Measurements from ENCODE around the gene SDCBP2. TPM values are rescaled to one million over a fixed set of nuclear protein-coding genes. Genes with fewer than 3 reads are reported as not detected.
A peak's percentile ranks its signal among the peaks of the same experiment; 100 is the strongest.

Gene SDCBP2
- total and polyA plus RNA-seq, 2 of the 13 experiments (the other 11 are each of a cell fraction or from before 2014, with no cell fraction given) = 1.2 to 2.4 TPM

- TF ChIP-seq BATF2 (CRISPR knock-in tag; IDR thresholded peaks at IDR 0.05) = no peak
- no peak for TF ChIP-seq MLXIP (CRISPR knock-in tag; IDR thresholded peaks at IDR 0.05; ENCODE audit: borderline replicate concordance)
- peak; percentile 61; the same call in 1 of the 2 replicates for TF ChIP-seq MAFF (IDR thresholded peaks at IDR 0.05; ENCODE audit: low read depth, low read length)
- peak; percentile 67 to 81 for TF ChIP-seq MAFK (conservative IDR thresholded peaks at IDR 0.05 in 1 of 2, IDR thresholded peaks at IDR 0.05 in 1 of 2; ENCODE audit: low read length in 2 of 2)
- no peak for TF ChIP-seq ZNF713 (CRISPR knock-in tag; IDR thresholded peaks at IDR 0.05)
- H3K4me2 ChIP-seq (ENCODE audit: low read depth, low read length) = no peak overlapping the region
- no peaks in the 10 kb centered on the region for H3K9me3 ChIP-seq (ENCODE audit: low read length)
- in situ Hi-C loops (cut with HindIII; ENCODE audit: extremely low pct_ligation_motif_present, low pct_unique_long_range_greater_than_20kb) (no loop called here), intact Hi-C loops (cut with micrococcal nuclease; ENCODE audit: unreplicated experiment) (no loop called here)
- no peaks in the 10 kb centered on the region for H3K36me3 ChIP-seq (replicated peaks in 1 of 2; ENCODE audit: control insufficient read depth in 1 of 2, insufficient read depth in 2 of 2, low read length in 2 of 2)
- no peaks in the 10 kb centered on the region for H3K79me2 ChIP-seq (ENCODE audit: insufficient read depth, low read length)
- CTCF ChIA-PET (ENCODE audit: low intra/inter-chr PET ratio, low total read pairs) = no interaction called here
- H4K20me1 ChIP-seq (ENCODE audit: insufficient read depth, low read length) = no peaks in the 10 kb centered on the region
- DNase-seq (ENCODE audit: low spot score) (no peak), ATAC-seq (no peak), FAIRE-seq (no peak)
- H3K27ac ChIP-seq (ENCODE audit: extremely low read length, insufficient read depth, low read length) = no peak overlapping the region
- WGBS (ENCODE audit: low lambda C conversion rate) = 32% methylated on average over 6 of the region's 6 CpGs
- no peak overlapping the region for H2AFZ ChIP-seq (ENCODE audit: low read length)
- BruUV-seq (replicated peaks) = no TSS peak
- POLR2A ChIA-PET = no interaction called here
- no peak overlapping the region for H3K9ac ChIP-seq (ENCODE audit: insufficient read depth, low read depth, low read length)
- H3K27me3 ChIP-seq (ENCODE audit: control insufficient read depth in 1 of 2, insufficient read depth in 2 of 2, low read length in 2 of 2) = peaks cover 9 to 24% of the 10 kb centered on the region in 2 experiments; a peak in 4 of 5 replicates
- H3K4me3 ChIP-seq (replicated peaks in 1 of 3; ENCODE audit: insufficient read depth in 1 of 3, low read depth in 2 of 3, low read length in 3 of 3) = no peak overlapping the region
- H3K4me1 ChIP-seq (ENCODE audit: insufficient read depth, low read length) = no peaks in the 10 kb centered on the region
Measured at GRCh38 chr20:1272368-1273100, 56.4 kb downstream of the SDCBP2 start.
